GM18873 (cell line): ENCODE data around the gene C11orf58.

Experiments used
- ATAC-seq: cut with Tn5 transposase; IDR thresholded peaks from one replicate; pipeline ENCODE4 v1.9.1; 2021; ENCODE audit warnings: mild to moderate bottlenecking, moderate library complexity, moderate number of reproducible peaks; ENCODE audit not compliant: unreplicated experiment, low FRiP score

C11orf58 gene

DNA sequence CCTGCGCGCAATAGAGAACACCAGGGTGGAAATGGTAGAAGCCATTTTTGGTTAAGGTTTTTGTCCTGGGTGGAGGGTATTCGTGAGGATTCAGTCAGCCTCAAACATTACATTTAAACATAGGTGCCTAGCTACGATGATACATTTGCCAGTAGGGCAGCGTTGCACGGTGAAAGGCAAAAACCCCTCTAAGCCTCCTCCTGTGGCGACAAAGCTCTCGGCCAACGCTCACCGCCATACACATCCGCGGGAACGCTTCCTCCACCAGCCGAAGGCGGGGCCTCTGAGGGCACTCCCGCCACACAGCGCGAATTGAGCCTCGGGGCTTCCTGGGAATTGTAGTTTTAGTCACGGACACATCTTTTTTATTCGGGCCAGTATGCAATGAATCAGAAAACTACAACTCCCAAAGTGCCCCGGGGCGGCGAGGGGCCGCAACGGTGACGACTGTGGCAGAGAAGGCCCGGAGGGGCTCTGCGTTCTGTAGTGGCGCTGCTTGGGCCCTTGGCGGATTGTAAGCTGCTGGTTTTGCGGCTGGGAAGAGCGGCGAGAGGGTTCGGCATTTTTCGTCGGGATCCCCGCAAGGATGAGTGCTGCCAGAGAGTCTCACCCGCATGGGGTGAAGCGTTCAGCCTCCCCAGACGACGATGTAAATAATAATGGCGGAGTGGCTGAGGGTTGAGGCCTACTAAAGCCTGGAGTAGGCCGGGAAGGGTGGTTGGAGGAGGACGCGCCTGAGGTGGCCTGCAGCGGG lies at the start of gene C11orf58:
TSS of gene C11orf58 (plus strand) at position 455 of the 754 bp plus-strand sequence. CDS start at position 587, 132 bp downstream.
- peak; percentile 99 for ATAC-seq

DNA sequence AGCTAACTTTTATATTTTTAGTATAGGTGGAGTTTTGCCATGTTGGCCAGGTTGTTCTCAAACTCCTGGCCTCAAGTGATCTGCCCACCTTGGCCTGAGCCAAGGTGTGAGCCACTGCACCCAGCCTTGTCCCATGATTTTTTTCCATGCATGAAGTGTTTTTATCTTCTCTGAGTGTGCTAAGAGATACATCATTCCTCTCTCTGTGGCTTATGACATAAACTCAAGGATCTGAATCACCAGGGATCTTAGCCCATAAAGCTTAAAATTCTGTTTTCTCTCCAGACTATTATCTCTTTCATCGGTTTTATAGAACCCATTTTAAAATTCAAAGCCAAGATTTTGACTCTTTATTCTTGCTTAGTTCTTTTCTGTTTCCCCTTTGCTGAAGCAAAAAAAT lies 48.4 kb upstream of the C11orf58 start:
- ATAC-seq = no peak

DNA sequence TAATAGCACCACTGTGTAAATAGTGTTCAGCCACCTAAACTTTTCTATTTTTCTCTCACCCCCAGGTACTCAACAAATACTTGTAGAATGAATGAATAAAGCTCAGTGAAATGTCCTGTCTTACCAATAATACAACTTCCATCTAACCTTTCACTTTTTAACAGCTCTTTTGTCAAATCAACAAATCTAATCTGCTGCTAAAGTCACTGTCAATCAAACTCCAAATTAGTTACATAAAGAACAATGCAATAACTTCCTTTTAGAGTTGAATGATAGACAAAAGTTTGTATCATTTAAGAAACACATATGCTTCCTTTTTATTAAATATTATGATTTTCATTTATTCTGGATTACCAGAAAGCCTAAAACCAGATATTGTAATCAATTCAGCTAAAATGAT lies 34.7 kb upstream of the C11orf58 start:
- ATAC-seq = no peak

DNA sequence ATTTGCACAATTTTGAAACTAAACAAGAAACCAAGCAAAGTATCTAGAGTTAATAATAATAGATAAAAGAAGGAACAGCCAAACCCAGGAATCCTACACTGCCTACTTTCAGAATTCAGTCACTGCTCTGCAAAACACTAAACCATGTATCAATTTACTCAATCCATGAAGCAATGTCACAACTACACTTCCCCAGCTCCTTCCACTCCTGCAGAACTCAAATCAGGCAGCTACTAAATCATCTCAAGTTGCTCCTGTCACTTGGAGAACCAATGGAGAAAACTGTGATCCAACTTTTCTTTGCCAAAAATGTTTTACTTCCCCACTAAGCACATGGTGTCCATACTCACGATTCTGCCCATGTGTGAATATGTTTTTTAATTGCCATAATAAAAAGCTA lies 24.9 kb upstream of the C11orf58 start:
- ATAC-seq = no peak

DNA sequence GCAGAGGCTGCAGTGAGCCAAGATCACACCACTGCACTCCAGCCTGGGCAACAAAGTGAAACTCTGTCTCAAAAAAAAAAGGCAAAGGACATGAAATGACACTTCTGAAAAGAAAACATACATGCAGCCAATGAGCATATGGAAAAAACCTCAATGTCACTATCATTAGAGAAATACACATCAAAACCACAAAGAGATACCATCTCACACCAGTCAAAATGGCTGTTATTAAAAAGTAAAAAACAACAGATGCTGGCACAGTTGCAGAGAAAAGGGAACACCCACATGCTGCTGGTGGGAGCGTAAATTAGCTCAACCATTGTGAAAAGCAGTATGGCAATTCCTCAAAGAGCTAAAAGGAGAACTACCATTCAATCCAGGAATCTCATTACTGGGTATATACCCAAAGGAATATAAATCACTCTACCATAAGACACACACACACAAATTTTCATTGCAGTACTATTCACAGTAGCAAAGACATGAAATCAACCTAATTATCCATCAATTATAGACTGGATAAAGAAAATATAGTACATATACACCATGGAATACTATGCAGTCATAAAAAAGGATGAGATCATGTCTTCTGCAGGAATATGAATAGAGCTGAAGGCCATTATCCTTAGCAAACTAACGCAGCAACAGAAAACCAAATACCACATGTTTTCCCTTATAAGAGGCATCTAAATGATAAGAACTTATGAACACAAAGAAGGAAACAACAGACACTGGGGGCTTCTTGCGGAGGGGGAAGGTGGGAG lies 15.7 kb upstream of the C11orf58 start:
- ATAC-seq = no peak

DNA sequence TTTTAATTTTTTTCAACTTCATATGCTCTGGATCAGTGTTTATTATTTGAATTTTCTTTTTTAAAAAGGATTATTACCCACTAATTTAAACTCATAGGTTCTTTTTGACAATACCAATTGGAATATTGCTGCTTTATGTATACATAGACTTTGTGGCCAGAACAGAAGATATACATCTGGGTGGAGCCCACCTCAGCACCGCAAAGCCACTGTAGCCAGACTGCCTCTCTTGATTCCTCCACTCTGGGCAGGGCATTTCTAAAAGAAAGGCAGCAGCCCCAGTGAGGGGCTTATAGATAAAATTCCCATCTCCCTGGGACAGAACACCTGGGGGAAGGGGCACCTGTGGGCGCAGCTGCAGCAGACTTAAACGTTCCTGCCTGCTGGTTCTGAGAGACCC lies 10.6 kb upstream of the C11orf58 start:
- ATAC-seq = no peak

DNA sequence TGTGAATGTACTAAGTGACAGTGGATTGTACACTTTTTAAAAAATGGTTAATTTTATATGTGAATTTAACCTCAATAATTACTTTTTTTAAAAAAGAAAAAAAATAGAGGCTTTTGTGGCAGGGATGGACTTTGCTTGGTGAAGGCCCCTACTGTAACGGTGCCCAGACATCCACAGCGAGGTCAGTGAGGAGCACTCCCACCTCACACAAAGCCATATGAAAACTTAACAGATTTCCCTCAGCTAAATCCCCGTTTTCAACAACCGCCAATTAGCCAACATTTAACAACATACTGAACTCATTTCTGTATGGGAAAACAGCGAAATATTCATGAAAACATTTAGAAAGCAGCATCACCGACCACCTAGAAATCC lies 642 bp upstream of the C11orf58 start:
- ATAC-seq = no peak

DNA sequence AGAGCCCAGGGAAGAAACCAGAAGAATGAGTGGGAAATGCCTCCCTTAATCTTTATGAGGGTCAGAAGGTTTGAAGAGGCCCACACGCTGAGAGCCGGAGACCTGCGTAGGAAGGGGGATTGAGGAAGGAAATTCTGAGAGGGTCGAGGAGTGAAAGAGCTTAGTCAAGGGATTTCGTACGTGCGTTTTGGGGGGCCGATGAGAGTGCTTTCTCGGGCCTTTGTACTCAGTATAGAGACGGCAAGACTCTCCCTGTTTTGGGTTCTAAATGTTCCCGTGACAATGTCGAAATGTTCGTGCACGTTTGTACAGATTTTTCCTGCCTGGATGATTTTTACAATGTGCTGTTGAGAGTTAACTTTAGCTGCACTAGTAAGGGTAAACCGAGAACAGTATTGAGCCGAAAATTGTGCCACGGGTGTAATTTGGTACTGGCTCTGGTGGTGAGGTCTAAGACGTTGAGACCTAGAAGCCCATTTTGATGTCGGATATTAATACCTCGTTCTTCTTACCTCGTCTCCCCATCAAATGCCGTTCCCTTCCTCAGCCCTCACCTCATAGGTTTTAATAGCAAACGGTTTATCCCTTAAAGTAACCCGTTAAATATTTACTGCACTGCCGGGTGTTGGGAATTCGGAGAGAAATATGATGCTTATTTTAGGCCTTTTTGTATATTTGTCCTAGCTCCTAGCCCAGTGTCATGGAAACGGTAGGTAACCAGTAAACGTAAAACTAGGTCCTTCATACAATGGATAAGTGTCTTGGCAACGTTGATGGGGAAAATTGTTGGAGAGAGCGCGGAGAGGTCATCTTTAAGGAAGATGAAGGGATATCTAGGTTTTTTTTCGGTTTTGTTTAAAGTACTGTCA lies 734 bp downstream of the C11orf58 start:
- ATAC-seq = no peak

DNA sequence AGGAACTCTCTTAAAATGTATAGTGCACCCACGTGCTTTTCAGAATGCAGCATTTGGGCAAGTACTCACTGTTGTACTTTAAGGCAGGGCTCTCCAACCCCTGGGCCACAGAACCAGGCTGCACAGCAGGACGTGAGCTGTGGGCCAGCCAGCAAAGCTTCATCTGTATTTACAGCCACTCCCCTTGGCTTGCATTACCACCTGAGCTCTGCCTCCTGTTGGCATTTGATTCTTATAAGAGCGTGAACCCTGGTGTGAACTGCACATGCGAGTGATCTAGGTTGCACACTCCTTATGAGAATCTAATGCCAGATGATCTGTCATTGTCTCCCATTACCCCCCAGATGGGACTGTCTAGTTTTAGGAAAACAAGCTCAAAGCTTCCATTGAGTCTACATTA lies 3.0 kb downstream of the C11orf58 start:
- ATAC-seq = no peak

DNA sequence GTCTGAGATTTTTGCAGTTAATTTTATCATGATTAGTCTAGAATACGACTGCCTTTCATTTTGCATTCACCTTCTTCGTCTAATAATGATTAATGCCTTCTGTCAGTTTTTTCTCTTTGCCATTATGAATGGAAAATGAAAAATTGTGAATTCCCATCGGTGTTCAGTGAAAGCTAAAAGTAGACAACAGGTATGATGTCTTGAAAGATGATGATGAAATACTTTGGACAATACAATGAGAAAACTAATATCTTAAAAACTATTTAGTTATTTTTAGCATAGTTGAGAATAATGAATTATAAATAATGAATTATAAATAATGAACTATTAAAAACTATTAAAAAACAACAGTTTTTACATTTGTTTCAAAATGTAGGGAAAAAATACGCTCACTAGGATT lies 5.0 kb downstream of the C11orf58 start:
- no peak for ATAC-seq

DNA sequence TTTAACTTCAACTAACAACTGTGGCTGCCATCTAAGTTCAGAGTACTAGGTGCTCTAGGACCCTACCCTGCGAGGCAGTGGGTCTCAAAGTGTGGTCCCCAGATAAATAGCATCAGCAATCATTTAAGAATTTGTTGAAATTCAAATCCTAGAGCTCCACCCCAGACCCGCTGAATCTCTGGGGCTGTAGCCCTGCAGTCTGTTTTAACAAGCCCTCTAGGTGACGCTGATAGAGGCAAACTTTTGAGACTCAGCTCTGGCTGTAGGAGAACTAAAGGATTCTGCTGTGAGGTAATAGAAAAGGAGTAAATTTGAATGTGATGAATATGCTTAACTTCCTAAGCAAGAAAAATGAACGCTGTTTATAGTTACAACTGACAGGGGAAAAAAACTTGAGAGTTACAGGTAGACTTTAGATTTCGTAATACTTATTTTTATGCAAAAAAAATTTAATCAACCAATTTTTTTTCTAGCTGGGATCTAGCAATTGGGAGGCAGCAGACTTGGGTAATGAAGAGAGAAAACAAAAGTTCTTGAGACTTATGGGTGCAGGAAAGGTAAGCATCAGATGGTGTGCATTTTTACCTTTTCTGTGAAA lies 5.8 kb downstream of the C11orf58 start:
- ATAC-seq = no peak

DNA sequence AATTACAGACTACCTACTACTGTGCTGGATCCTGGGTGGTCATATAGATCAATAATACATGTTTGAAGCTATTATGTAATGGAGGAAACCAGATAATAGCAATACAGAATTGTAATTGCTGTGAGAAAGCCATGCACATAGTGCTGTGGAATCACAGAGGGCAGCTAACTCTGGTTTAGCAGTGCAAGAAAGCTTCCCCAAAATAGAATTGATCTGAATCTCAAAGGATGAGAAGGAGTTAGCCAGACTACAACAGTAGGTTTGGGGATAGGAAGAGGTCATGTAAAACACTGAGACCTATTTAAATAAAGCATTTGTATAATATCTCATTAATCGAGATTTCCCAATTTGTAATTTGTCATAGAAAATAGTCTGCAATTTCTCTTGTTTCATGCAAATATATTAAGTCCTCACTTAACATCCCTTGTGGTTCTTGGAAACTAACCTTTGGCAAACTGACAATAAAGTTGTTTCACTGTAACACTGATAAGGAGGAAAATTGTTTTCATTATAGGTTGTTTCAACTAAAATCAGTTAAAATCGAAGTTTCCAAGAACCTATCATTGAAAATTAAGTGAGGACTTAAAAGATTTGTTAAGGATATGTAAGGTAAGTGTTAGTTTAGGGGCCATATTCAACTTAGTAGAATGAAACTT lies 7.6 kb downstream of the C11orf58 start:
- ATAC-seq = no peak

DNA sequence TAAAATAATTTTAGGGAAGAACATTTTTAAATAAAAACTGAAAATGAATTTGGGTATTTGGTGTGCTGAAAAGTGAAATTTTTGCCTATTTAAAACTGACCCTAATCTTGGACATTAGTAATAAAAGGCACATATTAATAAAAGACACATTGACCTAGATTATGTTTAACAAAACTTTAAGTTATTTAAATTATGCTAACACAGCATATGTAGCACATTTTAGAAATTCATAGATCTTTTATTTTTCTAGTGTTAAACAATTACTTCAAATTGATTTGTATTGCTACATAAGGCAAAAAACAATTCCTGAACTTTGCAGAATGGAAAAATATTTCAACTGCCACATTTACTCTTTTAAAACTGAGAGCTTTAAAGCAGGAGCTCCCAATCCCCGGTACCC lies 10.6 kb downstream of the C11orf58 start:
- ATAC-seq = no peak

DNA sequence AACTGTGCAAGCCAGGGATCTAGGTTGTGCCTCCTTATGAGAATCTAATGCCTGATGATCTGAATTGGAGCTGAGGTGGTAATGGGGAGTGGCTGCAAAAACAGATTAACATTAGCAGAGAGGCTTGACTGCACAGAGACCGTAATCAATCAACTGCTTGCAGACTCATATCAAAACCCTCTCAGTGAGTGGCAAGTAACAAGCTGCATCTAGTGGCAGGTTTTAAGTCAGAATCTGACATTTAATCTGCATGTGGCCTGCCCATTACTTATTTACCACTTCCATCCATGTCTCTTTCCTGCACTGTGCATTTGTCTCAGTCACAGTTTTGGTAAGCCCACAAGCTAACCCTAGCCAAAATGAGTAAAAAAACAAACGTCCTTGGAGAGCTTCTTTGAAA lies 11.2 kb downstream of the C11orf58 start:
- ATAC-seq = no peak

DNA sequence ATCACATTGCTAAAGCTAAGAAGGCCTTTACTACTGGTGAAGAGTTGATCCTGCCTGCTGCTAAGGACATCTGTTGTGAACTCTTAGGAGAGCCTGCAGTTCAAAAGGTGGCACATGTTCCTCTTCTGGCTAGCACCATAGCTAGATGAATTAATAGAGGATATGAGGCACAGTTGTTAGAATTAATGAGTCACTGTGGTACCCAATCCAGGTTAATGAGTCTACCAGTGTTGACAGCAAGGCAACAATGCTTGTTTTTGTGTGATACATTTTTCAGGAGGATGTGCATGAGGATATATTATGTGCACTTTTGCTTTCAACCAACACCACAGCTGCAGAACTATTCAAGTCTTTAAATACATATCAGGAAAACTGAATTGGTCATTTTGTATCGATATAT lies 12.0 kb downstream of the C11orf58 start:
- ATAC-seq = peak; percentile 50

DNA sequence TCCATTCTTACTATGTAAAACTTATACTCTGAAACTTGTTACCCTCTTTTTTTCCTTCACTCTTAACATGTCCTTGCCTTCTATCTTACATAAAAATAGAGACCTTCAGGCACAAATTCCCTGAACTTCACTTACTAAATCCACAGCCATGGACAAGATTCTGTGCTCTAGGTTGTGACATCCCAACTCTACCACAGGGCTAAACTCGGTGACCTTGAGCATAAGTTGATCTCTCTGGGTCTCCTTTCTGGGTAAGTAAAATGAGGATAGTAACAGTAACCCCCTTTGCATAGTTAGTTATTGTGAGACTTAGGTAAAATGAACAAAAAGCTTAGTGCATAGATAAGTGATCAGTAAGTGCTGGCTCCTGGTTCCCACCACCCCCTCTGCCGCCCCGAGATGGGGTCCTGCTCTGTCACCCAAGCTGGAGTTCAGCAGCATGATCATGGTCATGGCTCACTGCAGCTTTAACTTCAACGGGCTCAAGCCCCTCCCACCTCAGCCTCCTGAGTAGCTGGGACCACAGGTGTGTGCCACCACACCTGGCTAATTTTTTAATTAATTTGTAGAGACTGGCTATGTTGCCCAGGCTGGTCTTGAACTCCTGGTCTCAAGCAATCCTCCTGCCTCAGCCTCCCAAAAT lies 20.1 kb downstream of the C11orf58 start:
- ATAC-seq = no peak

DNA sequence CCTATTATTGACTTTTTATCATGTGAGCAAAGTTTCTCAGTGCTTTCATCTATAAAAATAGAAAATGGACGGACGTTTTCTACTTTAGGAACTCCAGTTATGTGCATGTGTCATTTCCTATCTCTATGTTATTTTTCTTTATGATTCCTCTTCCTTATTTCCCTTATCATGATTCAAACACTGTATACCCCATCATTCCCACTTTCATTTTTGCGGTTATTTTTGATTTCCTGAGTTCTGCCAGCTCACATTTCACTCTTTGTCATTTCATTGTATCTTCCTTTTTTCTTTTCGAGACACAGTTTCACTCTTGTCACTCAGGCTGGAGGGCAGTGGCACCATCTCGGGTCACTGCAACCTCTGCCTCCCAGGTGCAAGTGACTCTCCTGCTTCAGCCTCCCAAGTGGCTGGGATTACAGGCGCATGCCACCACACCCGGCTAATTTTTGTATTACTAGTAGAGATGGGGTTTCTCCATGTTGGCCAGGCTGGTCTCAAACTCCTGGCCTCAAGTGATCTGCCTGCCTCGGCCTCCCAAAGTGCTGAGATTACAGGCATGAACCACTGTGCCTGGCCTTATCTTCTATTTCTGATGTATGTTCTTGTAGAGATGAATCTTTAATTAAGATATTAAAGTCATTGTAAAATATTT lies 21.5 kb downstream of the C11orf58 start:
- ATAC-seq = no peak

DNA sequence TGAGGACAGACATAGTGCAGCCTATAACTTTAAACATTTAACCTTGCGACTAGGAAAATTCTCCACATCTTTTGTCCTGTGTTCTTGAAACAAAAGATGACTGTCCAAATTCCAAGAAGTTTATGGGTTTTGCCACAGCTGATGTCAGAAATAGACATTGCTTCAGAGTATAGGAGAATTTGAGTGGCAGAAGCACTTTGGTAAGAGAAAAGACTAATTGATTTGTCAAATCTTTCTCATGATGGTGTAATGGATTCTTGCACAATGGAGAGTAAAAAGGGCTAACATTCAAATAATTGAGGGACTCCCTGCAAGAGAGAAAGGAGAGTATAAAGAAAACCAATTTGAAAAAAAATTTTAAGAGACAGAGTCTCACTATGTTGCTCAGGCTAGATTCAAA lies 25.3 kb downstream of the C11orf58 start:
- ATAC-seq = no peak

DNA sequence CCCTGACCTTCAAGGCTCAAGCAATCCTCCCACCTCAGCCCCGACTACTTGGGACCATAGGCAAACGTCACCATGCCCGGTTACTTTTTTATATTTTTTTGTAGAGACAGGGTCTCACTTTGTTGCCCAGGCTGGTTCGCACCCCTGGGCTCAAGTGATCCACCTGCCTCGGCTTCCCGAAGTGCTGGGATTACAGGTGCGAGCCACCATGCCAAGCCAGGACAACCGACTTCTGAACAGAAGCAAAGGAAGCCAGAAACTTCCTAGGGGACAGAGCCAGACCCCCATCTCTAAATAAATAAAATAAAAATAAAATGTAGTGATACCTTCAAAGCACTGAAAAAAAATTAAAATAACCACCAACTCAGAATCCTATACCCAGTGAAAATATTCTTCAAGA lies 26.4 kb downstream of the C11orf58 start:
- ATAC-seq = no peak
